Colon (tissue), 2 donors: ENCODE measurements around the gene CLIC4.
"Not testable (repeated sequence)": the region's sequence is repeated elsewhere in the genome, so short reads cannot be mapped to it uniquely, and the experiment has no call there.

ENCODE experiments used
- FAIRE-seq: peaks from 2 replicates; lab custom pipeline; 2012; peaks lifted over from hg19 to GRCh38; lab: Jason Lieb, UNC
- donor health status: control.
- donor health status: control.

The CLIC4 gene

GRCh38 chr1:24744911-24745710 lies at the start of gene CLIC4:
TSS of gene CLIC4 (plus strand) at chr1:24745447. CDS start at chr1:24745554, 107 bp downstream.
- no peak for FAIRE-seq

- FAIRE-seq: no peak
Measured at GRCh38 chr1:24696041-24696755, 49.0 kb upstream of the CLIC4 start.

- no peak for FAIRE-seq
Measured at GRCh38 chr1:24696756-24697330, 48.4 kb upstream of the CLIC4 start.

GRCh38 chr1:24697453-24698001 lies 47.7 kb upstream of the CLIC4 start:
- not testable (repeated sequence) for FAIRE-seq

- FAIRE-seq: not testable (repeated sequence)
Measured at GRCh38 chr1:24698326-24698725, 46.9 kb upstream of the CLIC4 start.

DNA sequence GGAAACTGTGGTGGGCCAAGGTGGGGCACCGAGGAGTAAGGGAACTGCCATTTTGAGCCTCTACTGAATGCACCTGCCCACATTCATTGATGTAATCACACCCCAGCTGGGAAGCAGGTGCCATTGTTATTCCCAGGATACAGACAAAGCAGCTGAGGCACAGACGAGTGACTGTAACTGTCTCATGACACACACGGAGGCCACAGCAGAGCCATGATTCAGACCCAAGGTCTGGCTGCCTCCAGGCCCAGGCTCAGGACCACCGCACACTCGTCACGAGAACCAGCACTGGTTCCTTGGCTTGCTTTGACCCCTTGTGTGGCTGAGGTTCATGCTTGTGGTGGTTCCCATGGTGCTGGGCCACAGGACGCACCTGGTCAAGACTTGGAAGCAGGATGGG lies 45.6 kb upstream of the CLIC4 start:
- no peak for FAIRE-seq

- no peak for FAIRE-seq
Measured at GRCh38 chr1:24702511-24703293, 42.5 kb upstream of the CLIC4 start.

- no peak for FAIRE-seq
Measured at GRCh38 chr1:24704411-24705259, 40.6 kb upstream of the CLIC4 start.

DNA sequence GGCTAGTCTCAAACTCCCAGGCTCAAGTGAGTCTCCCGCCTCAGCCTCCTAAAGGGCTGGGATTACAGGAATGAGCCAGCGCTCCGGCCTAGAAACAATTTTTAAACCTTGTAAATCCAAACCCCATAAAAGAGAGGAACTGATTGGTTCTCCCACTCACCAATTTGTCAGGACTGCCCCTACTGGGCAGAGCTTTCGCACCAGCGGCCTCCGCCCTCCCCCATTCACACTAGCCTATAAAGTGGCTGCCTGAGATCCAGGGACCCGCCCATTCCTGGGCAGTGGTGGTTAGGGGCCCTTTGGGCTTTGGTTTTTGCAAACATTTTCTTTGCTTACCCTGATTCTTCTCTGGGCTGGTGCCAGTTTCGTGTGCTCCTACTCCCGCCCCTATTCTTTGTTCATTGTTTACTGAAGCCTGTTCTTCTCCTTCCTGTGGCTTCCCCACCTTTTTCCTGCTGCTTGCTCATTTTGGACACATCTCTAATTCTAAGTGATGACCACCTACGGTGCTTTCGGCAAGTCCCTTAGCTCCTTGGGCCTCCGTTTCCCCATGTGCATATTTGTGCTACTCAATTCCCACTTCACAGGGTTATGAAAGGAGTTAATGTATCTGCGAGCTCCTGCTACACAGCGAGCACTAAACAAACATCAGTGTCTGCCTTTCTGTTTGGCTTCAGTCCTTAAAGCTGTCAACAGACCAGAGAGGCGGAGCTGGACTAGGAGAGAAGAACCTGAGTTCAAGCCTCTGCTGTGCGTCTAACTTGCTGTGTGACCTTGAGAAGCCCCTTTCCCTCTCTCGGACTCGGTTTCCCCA lies 39.8 kb upstream of the CLIC4 start:
- no peak for FAIRE-seq

DNA sequence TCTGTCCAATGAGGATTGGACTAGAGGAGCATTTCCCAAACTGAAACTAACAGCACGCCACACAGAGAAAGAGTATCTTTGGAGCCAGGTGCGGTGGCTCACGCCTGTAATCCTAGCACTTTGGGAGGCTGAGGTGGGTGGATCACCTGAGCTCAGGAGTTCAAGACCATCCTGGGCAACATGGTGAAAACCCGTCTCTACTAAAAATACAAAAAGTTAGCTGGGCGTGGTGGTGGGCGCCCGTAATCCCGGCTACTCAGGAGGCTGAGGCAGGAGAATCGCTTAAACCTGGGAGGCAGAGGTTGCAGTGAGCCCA lies 39.2 kb upstream of the CLIC4 start:
- FAIRE-seq: not testable (repeated sequence)

GRCh38 chr1:24707687-24708086 lies 37.6 kb upstream of the CLIC4 start:
- FAIRE-seq: no peak

DNA sequence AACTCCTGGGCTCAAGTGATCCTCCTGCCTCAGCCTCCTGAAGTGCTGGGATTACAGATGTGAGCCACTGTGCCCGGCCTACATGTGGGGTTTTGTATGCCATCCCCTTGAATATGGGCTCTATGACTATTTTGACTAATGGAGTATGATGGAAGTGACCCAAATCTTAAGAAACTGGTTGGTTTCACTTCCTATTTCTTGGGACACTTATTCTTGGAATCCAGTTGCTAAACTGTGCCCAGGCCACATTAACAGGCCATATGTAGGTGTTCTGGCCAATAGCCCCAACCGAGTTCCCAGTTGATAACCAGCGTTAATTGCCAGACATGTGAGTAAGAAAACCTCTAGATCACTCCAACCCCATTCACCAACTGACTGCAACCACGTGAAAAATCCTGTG lies 36.3 kb upstream of the CLIC4 start:
- no peak for FAIRE-seq

GRCh38 chr1:24709791-24710441 lies 35.3 kb upstream of the CLIC4 start:
- no peak for FAIRE-seq

GRCh38 chr1:24711329-24711728 lies 33.9 kb upstream of the CLIC4 start:
- FAIRE-seq: no peak

GRCh38 chr1:24713176-24713575 lies 32.1 kb upstream of the CLIC4 start:
- FAIRE-seq: no peak

GRCh38 chr1:24713736-24714135 lies 31.5 kb upstream of the CLIC4 start:
- no peak for FAIRE-seq

GRCh38 chr1:24714859-24715520 lies 30.3 kb upstream of the CLIC4 start:
- FAIRE-seq: no peak

DNA sequence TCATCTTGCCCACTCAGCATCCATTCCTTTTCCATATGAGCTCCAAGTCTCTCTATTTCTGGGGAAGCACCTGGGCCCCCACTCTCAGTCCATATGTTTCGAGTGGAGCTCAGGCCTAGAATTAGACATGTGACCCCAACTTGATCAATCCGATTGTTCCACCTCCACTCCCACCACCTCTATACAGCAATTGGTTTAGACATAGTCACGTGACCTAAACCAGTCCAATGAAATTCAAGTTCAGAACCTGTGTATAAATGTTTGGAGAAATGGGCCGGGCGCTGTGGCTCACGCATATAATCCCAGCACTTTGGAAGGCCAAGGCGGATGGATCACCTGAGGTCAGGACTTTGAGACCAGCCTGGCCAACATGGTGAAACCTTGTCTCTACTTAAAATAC lies 29.6 kb upstream of the CLIC4 start:
- no peak for FAIRE-seq

GRCh38 chr1:24717887-24718650 lies 27.2 kb upstream of the CLIC4 start:
- FAIRE-seq: no peak
